Kidney capillary endothelial cell (primary cell): ENCODE results near the gene GTPBP10.

Experiments
- DNase-seq: peaks from one replicate; pipeline ENCODE4 v3.0.0-alpha.2; 2018; ENCODE audit warnings: low spot score

GTPBP10 gene

GRCh38 chr7:90430614-90431460 lies 84.3 kb downstream of the GTPBP10 start:
- no peak for DNase-seq

DNA sequence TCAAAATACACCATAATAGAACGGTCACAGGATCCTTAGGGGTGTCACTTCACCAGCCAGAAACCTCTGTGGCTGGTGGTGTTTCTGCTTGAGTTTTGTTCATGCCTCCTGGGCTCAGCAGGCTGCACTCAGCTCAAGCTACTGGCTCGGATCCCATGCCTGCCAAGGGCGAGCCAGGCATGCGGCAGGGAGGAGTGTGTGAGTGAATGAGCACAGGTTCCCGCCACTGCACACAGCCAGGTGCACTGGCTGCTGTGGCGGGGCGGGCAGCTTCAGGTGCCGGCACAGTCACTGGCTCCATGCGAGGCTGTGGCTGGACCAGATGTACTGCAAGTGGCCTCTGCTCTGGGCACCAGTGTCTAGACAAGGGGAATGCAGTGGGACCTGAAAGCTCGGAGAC lies 86.2 kb downstream of the GTPBP10 start:
- DNase-seq, result no peak

DNA sequence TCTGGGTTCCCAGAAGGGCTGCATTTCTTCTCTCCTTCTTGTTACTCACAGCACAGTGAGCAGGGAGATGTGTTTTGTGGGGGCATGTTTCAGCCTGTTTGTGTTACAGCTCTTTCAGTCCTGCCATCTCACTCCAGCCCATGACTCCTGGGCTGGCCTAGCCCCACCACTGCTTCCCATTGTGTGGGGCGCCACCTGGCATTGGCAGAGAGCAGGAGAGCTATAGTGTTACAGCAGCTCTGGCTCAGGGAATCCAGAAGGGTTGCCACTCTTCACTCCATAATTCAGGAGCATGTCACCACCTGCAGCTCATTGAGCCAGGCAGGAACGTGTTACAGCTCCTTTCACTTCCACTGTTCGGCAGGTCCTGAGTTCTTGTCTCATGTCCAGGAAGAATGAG lies 86.7 kb downstream of the GTPBP10 start:
- DNase-seq, result no peak
